Measurements from ENCODE around the gene MCF2L. TPM values are rescaled to one million over a fixed set of nuclear protein-coding genes. Genes with fewer than 3 reads are reported as not detected.

The MCF2L gene
- total and polyA plus RNA-seq, 10 of the 15 experiments (the other 5 are each of a cell fraction or from before 2014, with no cell fraction given) = 0.06 to 1.1 (median 0.21) TPM; not detected in 2

DNA sequence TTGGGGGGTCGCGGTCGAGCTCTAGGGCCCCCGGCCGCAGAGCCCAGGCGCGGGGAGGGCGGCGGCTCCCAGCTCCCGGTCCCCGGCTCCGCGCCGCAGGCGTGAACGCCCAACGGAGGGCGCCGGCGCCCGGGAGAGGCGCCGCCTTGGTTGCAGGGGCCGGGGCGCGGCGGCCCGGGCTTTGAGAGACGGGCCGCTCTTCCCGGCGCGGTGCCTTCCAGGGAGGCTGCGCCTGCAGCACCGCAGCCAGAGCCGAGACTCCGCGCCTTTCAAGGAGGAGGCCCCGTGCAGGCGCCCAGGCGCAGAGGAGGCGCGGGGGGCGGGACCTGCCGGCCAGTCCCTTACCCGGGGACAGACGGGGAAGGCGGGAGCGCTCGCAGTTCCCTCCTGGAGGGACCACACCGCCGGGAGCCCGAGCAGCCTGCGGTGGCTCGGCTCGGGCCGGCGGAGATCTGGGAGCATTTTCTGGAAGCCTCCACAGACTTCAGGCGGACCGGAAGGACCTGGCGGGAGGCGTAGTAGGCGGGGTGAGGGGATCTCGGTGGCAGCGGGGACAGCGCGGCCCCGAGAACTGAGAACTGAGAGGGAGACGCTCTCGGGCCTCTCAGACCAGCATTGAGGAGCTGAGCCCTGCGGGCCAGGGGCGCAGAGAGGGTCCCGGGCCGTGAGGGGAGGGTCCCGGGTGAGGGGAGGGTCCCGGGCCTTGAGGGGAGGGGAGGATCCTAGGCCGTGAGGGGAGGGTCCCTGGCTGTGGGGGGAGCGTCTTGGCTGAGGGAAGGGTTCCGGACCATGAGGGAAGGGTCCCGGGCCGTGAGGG is 25.5 kb upstream of the MCF2L start:
- H3K4me2 ChIP-seq (ENCODE audit: control insufficient read depth, insufficient read depth) = peak overlapping the region; percentile 89
- H2AFZ ChIP-seq (ENCODE audit: control insufficient read depth, low read depth, low read length) = peak overlapping the region; percentile 87
- H3K27ac ChIP-seq (ENCODE audit: control insufficient read depth, insufficient read depth) = no peak overlapping the region
- ChIA-PET SMC1A (ENCODE audit: uncharacterized antibody, unreplicated experiment) (interaction anchor here (1.2 kb wide), 1 partner anchor 451 kb away, joined by 3 read pairs; no protein-coding TSS in a partner anchor), POLR2A (no interaction called here), CTCF (interaction anchor here (0.7 to 1.4 kb wide), 14 partner anchors 10 to 619 kb away, joined by 3 to 16 read pairs (median 5); no protein-coding TSS in a partner anchor), RAD21 (ENCODE audit: unreplicated experiment) (interaction anchor here (0.6 to 1.4 kb wide), 5 partner anchors 184 to 619 kb away, joined by 3 to 9 read pairs (median 3); no protein-coding TSS in a partner anchor)
- TF ChIP-seq NR2C2 (IDR thresholded peaks at IDR 0.05; ENCODE audit: borderline replicate concordance, control insufficient read depth, insufficient read length, low read depth) = no peak
- TF ChIP-seq, protein P1, sequence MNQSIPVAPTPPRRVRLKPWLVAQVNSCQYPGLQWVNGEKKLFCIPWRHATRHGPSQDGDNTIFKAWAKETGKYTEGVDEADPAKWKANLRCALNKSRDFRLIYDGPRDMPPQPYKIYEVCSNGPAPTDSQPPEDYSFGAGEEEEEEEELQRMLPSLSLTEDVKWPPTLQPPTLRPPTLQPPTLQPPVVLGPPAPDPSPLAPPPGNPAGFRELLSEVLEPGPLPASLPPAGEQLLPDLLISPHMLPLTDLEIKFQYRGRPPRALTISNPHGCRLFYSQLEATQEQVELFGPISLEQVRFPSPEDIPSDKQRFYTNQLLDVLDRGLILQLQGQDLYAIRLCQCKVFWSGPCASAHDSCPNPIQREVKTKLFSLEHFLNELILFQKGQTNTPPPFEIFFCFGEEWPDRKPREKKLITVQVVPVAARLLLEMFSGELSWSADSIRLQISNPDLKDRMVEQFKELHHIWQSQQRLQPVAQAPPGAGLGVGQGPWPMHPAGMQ (IDR thresholded peaks at IDR 0.05; ENCODE audit: borderline replicate concordance) = no peak
- no peak for TF ChIP-seq SPI1 (IDR thresholded peaks at IDR 0.05; ENCODE audit: borderline replicate concordance, insufficient read depth, low read depth, low read length)
- TF ChIP-seq, protein P2, sequence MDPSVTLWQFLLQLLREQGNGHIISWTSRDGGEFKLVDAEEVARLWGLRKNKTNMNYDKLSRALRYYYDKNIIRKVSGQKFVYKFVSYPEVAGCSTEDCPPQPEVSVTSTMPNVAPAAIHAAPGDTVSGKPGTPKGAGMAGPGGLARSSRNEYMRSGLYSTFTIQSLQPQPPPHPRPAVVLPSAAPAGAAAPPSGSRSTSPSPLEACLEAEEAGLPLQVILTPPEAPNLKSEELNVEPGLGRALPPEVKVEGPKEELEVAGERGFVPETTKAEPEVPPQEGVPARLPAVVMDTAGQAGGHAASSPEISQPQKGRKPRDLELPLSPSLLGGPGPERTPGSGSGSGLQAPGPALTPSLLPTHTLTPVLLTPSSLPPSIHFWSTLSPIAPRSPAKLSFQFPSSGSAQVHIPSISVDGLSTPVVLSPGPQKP (IDR thresholded peaks at IDR 0.05; ENCODE audit: low read depth, low read length) = no peak
- no peak for TF ChIP-seq HDAC6 (IDR thresholded peaks at IDR 0.05; ENCODE audit: unreplicated experiment)
- no peak for TF ChIP-seq MTA2 (IDR thresholded peaks at IDR 0.05; ENCODE audit: low read depth)
- TF ChIP-seq, protein P3, sequence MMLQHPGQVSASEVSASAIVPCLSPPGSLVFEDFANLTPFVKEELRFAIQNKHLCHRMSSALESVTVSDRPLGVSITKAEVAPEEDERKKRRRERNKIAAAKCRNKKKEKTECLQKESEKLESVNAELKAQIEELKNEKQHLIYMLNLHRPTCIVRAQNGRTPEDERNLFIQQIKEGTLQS (IDR thresholded peaks at IDR 0.05; ENCODE audit: borderline replicate concordance, extremely low read depth, low read depth, low read length) = no peak
- TF ChIP-seq, protein P4, sequence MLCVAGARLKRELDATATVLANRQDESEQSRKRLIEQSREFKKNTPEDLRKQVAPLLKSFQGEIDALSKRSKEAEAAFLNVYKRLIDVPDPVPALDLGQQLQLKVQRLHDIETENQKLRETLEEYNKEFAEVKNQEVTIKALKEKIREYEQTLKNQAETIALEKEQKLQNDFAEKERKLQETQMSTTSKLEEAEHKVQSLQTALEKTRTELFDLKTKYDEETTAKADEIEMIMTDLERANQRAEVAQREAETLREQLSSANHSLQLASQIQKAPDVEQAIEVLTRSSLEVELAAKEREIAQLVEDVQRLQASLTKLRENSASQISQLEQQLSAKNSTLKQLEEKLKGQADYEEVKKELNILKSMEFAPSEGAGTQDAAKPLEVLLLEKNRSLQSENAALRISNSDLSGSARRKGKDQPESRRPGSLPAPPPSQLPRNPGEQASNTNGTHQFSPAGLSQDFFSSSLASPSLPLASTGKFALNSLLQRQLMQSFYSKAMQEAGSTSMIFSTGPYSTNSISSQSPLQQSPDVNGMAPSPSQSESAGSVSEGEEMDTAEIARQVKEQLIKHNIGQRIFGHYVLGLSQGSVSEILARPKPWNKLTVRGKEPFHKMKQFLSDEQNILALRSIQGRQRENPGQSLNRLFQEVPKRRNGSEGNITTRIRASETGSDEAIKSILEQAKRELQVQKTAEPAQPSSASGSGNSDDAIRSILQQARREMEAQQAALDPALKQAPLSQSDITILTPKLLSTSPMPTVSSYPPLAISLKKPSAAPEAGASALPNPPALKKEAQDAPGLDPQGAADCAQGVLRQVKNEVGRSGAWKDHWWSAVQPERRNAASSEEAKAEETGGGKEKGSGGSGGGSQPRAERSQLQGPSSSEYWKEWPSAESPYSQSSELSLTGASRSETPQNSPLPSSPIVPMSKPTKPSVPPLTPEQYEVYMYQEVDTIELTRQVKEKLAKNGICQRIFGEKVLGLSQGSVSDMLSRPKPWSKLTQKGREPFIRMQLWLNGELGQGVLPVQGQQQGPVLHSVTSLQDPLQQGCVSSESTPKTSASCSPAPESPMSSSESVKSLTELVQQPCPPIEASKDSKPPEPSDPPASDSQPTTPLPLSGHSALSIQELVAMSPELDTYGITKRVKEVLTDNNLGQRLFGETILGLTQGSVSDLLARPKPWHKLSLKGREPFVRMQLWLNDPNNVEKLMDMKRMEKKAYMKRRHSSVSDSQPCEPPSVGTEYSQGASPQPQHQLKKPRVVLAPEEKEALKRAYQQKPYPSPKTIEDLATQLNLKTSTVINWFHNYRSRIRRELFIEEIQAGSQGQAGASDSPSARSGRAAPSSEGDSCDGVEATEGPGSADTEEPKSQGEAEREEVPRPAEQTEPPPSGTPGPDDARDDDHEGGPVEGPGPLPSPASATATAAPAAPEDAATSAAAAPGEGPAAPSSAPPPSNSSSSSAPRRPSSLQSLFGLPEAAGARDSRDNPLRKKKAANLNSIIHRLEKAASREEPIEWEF (IDR thresholded peaks at IDR 0.05; ENCODE audit: insufficient replicate concordance, low read depth, low read length) = no peak
- peak overlapping the region; percentile 22 for H3K4me3 ChIP-seq
- no peaks in the 10 kb centered on the region for H3K9me3 ChIP-seq (replicated peaks; ENCODE audit: control insufficient read depth, insufficient read depth, low read length)
- in situ Hi-C loops (cut with MboI) = loop anchor here (5.0 kb wide), 1 partner anchor 449 kb away; no protein-coding TSS in a partner anchor
- FAIRE-seq = no peak
- peaks cover 4% of the 10 kb centered on the region; the same call in 1 of the 2 replicates for H3K4me1 ChIP-seq (ENCODE audit: control insufficient read depth, insufficient read depth, low read length)
- 2% methylated on average over 75 of the region's 81 CpGs for WGBS (ENCODE audit: insufficient coverage, insufficient replicate concordance, low lambda C conversion rate, missing lambda C conversion rate)
- H3K9ac ChIP-seq (ENCODE audit: control insufficient read depth, insufficient read depth, low read length) = no peak overlapping the region; the same call in 1 of the 2 replicates
- peak; percentile 61 for ATAC-seq
- BruUV-seq (replicated peaks) = no TSS peak
- intact Hi-C loops (cut with micrococcal nuclease; ENCODE audit: unreplicated experiment) = loop anchor here (2.0 to 10.0 kb wide), 4 partner anchors 181 to 619 kb away; partner anchors contain the start of genes ADPRHL1, CUL4A, F10 and PCID2
- H4K20me1 ChIP-seq (ENCODE audit: control insufficient read depth, insufficient read depth) = no peaks in the 10 kb centered on the region
- no peaks in the 10 kb centered on the region for H3K79me2 ChIP-seq (ENCODE audit: control insufficient read depth, insufficient read depth, low read length)
- DNase-seq (ENCODE audit: low read depth, low spot score) = no peak
- no peaks in the 10 kb centered on the region; a peak in 1 of 4 replicates for H3K27me3 ChIP-seq (replicated peaks in 1 of 2; ENCODE audit: control insufficient read depth in 2 of 2, insufficient read depth in 2 of 2, low read length in 1 of 2)
- H3K36me3 ChIP-seq (ENCODE audit: control insufficient read depth in 2 of 2, insufficient read depth in 2 of 2, low read length in 1 of 2) = no peaks in the 10 kb centered on the region
